ENCODE results near the gene SPN. TPM values are rescaled to one million over a fixed set of nuclear protein-coding genes. Genes with fewer than 3 reads are reported as not detected.
A peak's percentile ranks its signal among the peaks of the same experiment; 100 is the strongest.

Gene SPN
- polyA plus RNA-seq, 1 donor (not counting 4 experiments of a cell fraction or from before 2014, with no cell fraction given), result 0.07 TPM

DNA sequence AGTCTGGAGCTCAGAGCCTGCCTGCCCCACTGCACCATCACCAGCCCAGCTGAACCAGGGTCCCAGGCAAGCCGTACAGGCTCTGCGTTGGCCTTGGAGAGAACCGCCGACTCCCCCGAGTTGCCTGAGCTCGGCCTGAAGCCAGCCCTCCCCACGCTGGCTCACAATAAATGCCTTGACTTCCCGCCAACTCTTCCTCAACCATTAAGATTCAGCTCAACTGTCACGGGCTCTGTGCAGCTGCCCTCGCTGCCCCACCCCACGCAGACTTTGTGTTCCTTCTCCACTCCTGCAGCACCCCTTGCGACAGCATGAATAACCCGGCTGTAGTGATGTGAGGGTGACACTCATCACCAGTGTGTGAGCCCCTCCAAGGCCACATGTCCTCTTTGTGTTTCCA lies 11.1 kb downstream of the SPN start:
- Histone ChIP-seq H3K4me3 (ENCODE audit: control insufficient read depth in 2 of 3, extremely low read depth in 1 of 3, insufficient read depth in 2 of 3, low read depth in 1 of 3, low read length in 3 of 3) (no peak overlapping the region), H2AFZ (ENCODE audit: control insufficient read depth, low read length) (peak overlapping the region; percentile 40), H3K9me1 (ENCODE audit: control insufficient read depth, extremely low read depth, insufficient read depth, low read length) (no peaks in the 10 kb centered on the region), H3K27me3 (ENCODE audit: control insufficient read depth, extremely low read depth, insufficient read depth, low read length) (no peaks in the 10 kb centered on the region), H3K79me2 (ENCODE audit: control insufficient read depth, insufficient read depth, low read length) (no peaks in the 10 kb centered on the region), H3K9ac (ENCODE audit: control insufficient read depth, extremely low read depth, insufficient read depth, low read length) (no peak overlapping the region), H3K4me1 (ENCODE audit: control insufficient read depth, extremely low read depth, insufficient read depth, low read length) (no peaks in the 10 kb centered on the region), H3K4me2 (ENCODE audit: control insufficient read depth, extremely low read depth, insufficient read depth, low read depth, low read length) (no peak overlapping the region), H3K9me3 (ENCODE audit: control insufficient read depth, low read depth, low read length) (no peaks in the 10 kb centered on the region), H3K36me3 (ENCODE audit: control insufficient read depth in 2 of 2, extremely low read depth in 1 of 2, insufficient read depth in 2 of 2, low read length in 2 of 2) (no peaks in the 10 kb centered on the region), H3K27ac (ENCODE audit: control insufficient read depth, insufficient read depth, low read length) (no peak overlapping the region), H4K20me1 (ENCODE audit: control insufficient read depth, extremely low read depth, insufficient read depth, low read length) (no peaks in the 10 kb centered on the region)
- FAIRE-seq (no peak), DNase-seq (ENCODE audit: low read depth, low spot score) (no peak)
- dilution Hi-C loops (cut with MboI; ENCODE audit: extremely low pct_ligation_motif_present, low sequenced_read_pairs), result no loop called here
- no peak for TF ChIP-seq EZH2 (IDR thresholded peaks at IDR 0.05; ENCODE audit: low read length)
- TF ChIP-seq, protein P1, sequence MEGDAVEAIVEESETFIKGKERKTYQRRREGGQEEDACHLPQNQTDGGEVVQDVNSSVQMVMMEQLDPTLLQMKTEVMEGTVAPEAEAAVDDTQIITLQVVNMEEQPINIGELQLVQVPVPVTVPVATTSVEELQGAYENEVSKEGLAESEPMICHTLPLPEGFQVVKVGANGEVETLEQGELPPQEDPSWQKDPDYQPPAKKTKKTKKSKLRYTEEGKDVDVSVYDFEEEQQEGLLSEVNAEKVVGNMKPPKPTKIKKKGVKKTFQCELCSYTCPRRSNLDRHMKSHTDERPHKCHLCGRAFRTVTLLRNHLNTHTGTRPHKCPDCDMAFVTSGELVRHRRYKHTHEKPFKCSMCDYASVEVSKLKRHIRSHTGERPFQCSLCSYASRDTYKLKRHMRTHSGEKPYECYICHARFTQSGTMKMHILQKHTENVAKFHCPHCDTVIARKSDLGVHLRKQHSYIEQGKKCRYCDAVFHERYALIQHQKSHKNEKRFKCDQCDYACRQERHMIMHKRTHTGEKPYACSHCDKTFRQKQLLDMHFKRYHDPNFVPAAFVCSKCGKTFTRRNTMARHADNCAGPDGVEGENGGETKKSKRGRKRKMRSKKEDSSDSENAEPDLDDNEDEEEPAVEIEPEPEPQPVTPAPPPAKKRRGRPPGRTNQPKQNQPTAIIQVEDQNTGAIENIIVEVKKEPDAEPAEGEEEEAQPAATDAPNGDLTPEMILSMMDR (optimal IDR thresholded peaks at IDR 0.05 in 1 of 3, IDR thresholded peaks at IDR 0.05 in 1 of 3, conservative IDR thresholded peaks at IDR 0.05 in 1 of 3; ENCODE audit: extremely low read depth in 1 of 3, insufficient read depth in 2 of 3, low read length in 3 of 3), result no peak

DNA sequence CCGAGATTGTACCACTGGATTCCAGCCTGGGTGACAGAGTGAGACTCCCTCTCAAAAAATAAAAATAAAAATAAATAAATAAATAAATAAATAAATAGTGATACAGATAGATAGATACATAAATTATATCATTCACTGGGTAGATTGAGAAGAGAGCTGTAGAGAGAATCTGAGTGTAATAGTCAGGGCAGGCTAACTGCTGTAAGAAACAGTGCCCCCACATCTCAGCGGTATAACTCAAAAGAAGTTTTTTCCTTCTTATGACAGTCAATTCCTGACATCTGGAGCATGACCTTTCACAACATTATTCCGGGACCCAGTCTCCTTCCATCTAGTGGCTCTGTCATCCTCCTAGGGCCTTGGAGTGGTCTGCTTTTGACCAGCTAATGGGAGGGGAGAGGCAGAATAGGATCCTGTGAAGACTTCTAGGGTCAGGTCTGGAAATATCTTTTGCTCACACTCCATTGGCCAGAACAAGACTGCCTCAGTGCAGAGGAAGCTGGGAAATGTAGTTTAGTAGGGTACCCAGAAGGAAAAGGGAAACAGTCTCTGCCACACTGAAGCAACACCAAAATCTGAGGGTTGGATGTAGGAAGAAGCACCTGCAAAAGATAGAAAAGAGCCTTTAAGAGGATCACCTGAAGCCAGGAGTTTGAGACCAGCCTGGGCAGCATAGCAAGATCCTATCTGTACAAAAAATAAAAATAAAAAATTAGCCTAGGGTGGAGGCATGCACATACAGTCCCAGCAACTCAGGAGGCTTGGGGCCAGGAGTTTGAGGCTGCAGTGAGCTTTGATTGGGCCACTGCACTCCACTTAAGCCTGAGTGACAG lies 13.0 kb downstream of the SPN start:
- Histone ChIP-seq H3K79me2 (ENCODE audit: control insufficient read depth, insufficient read depth, low read length) (no peaks in the 10 kb centered on the region), H3K27ac (ENCODE audit: control insufficient read depth, insufficient read depth, low read length) (no peak overlapping the region), H3K4me3 (ENCODE audit: control insufficient read depth in 2 of 3, extremely low read depth in 1 of 3, insufficient read depth in 2 of 3, low read depth in 1 of 3, low read length in 3 of 3) (no peak overlapping the region), H3K9ac (ENCODE audit: control insufficient read depth, extremely low read depth, insufficient read depth, low read length) (no peak overlapping the region), H4K20me1 (ENCODE audit: control insufficient read depth, extremely low read depth, insufficient read depth, low read length) (no peaks in the 10 kb centered on the region), H3K9me1 (ENCODE audit: control insufficient read depth, extremely low read depth, insufficient read depth, low read length) (no peaks in the 10 kb centered on the region), H3K9me3 (ENCODE audit: control insufficient read depth, low read depth, low read length) (no peaks in the 10 kb centered on the region), H2AFZ (ENCODE audit: control insufficient read depth, low read length) (no peak overlapping the region), H3K4me1 (ENCODE audit: control insufficient read depth, extremely low read depth, insufficient read depth, low read length) (no peaks in the 10 kb centered on the region), H3K36me3 (ENCODE audit: control insufficient read depth in 2 of 2, extremely low read depth in 1 of 2, insufficient read depth in 2 of 2, low read length in 2 of 2) (no peaks in the 10 kb centered on the region), H3K4me2 (ENCODE audit: control insufficient read depth, extremely low read depth, insufficient read depth, low read depth, low read length) (no peak overlapping the region), H3K27me3 (ENCODE audit: control insufficient read depth, extremely low read depth, insufficient read depth, low read length) (no peaks in the 10 kb centered on the region)
- DNase-seq (ENCODE audit: low read depth, low spot score) (no peak), FAIRE-seq (no peak)
- TF ChIP-seq, protein P1 (optimal IDR thresholded peaks at IDR 0.05 in 1 of 3, IDR thresholded peaks at IDR 0.05 in 1 of 3, conservative IDR thresholded peaks at IDR 0.05 in 1 of 3; ENCODE audit: extremely low read depth in 1 of 3, insufficient read depth in 2 of 3, low read length in 3 of 3), result no peak
- no peak for TF ChIP-seq EZH2 (IDR thresholded peaks at IDR 0.05; ENCODE audit: low read length)
- dilution Hi-C loops (cut with MboI; ENCODE audit: extremely low pct_ligation_motif_present, low sequenced_read_pairs), result no loop called here
